HG03469 (cell line): ENCODE measurements around the gene UGT1A6.
"Not testable (repeated sequence)": the region's sequence is repeated elsewhere in the genome, so short reads cannot be mapped to it uniquely, and the experiment has no call there.

Source experiments
- ATAC-seq: cut with Tn5 transposase; IDR thresholded peaks from one replicate; pipeline ENCODE4 v1.9.1; 2021; ENCODE audit warnings: mild to moderate bottlenecking, moderate library complexity, moderate number of reproducible peaks; ENCODE audit not compliant: unreplicated experiment

Gene UGT1A6

GRCh38 chr2:233684640-233685039 is 8.1 kb upstream of the UGT1A6 start:
- ATAC-seq = no peak

- ATAC-seq = no peak
Observed at GRCh38 chr2:233686928-233687327, 5.8 kb upstream of the UGT1A6 start.

GRCh38 chr2:233688341-233688740 is 4.3 kb upstream of the UGT1A6 start:
- no peak for ATAC-seq

- ATAC-seq = no peak
Observed at GRCh38 chr2:233689031-233689430, 3.7 kb upstream of the UGT1A6 start.

GRCh38 chr2:233689501-233689900 is 3.2 kb upstream of the UGT1A6 start:
- no peak for ATAC-seq

- no peak for ATAC-seq
Observed at GRCh38 chr2:233690444-233690843, 2.2 kb upstream of the UGT1A6 start.

- no peak for ATAC-seq
Observed at GRCh38 chr2:233691443-233692433, 952 bp upstream of the UGT1A6 start.

- no peak for ATAC-seq
Observed at GRCh38 chr2:233693963-233694362, 1.3 kb downstream of the UGT1A6 start.

- ATAC-seq = no peak
Observed at GRCh38 chr2:233698740-233699139, 6.0 kb downstream of the UGT1A6 start.

- ATAC-seq = no peak
Observed at GRCh38 chr2:233699424-233700027, 6.8 kb downstream of the UGT1A6 start.

GRCh38 chr2:233700028-233700635 is 7.4 kb downstream of the UGT1A6 start:
- ATAC-seq = no peak

- ATAC-seq = not testable (repeated sequence)
Observed at GRCh38 chr2:233700842-233701241, 8.2 kb downstream of the UGT1A6 start.

GRCh38 chr2:233702238-233702637 is 9.5 kb downstream of the UGT1A6 start:
- ATAC-seq = no peak

GRCh38 chr2:233705911-233706506 is 13.3 kb downstream of the UGT1A6 start:
- ATAC-seq = no peak

- ATAC-seq = no peak
Observed at GRCh38 chr2:233706720-233707119, 14.0 kb downstream of the UGT1A6 start.

- no peak for ATAC-seq
Observed at GRCh38 chr2:233707940-233708644, 15.4 kb downstream of the UGT1A6 start.

- ATAC-seq = no peak
Observed at GRCh38 chr2:233708942-233709341, 16.3 kb downstream of the UGT1A6 start.

GRCh38 chr2:233711312-233712008 is 18.8 kb downstream of the UGT1A6 start:
- ATAC-seq = no peak

- no peak for ATAC-seq
Observed at GRCh38 chr2:233712611-233713261, 20.0 kb downstream of the UGT1A6 start, which contains the start of gene UGT1A5. Gene UGT1A5, plus strand, starts transcription at chr2:233712907. Its CDS starts 85 bp downstream, at chr2:233712992.
